A673 (cell line): ENCODE measurements around the gene FRMD5.

Source experiments
- CTCF ChIP-seq: fragments of 300-800, 200-600 bp; sonication (generic); conservative IDR thresholded peaks from 2 replicates; pipeline ENCODE4 v1.5.1; 2017; ENCODE audit warnings: low read depth, mild to moderate bottlenecking, antibody characterized with exemption, low read length, moderate library complexity, mixed read lengths
- EZH2 ChIP-seq: fragments of 200-600 bp; sonication (generic); IDR thresholded peaks from 2 replicates; pipeline ENCODE4 v1.6.1; 2017; ENCODE audit warnings: borderline replicate concordance, low read depth, mild to moderate bottlenecking, mixed read lengths, antibody characterized with exemption, low read length; ENCODE audit not compliant: poor library complexity, severe bottlenecking

GRCh38 chr15:44125879-44126278 lies 69.2 kb downstream of the FRMD5 start:
- no peak for TF ChIP-seq CTCF
- no peak for TF ChIP-seq EZH2
